ENCODE data around the gene TAF4B.

TAF4B gene

GRCh38 chr18:26370037-26370436 is 143.8 kb downstream of the TAF4B start:
- H3K36me3 ChIP-seq (ENCODE audit: control insufficient read depth in 2 of 2, insufficient read depth in 1 of 2, low read length in 2 of 2) = peaks cover 0 to 13% of the 10 kb centered on the region in 2 experiments; a peak in 2 of 3 replicates
- TF ChIP-seq ZNF658 (tag by site-specific recombination; IDR thresholded peaks at IDR 0.05) (no peak), FEZF1 (tag by site-specific recombination; IDR thresholded peaks at IDR 0.05) (no peak), ZIC2 (tag by site-specific recombination; IDR thresholded peaks at IDR 0.05) (no peak), BCL6B (tag by site-specific recombination; IDR thresholded peaks at IDR 0.05) (no peak), ZBTB26 (tag by site-specific recombination; optimal IDR thresholded peaks at IDR 0.05) (no peak), SP7 (tag by site-specific recombination; IDR thresholded peaks at IDR 0.05) (no peak), ZNF768 (tag by site-specific recombination; IDR thresholded peaks at IDR 0.05) (no peak), ZNF558 (tag by site-specific recombination; IDR thresholded peaks at IDR 0.05) (no peak), ZNF510 (tag by site-specific recombination; IDR thresholded peaks at IDR 0.05; ENCODE audit: insufficient replicate concordance) (no peak)
- ChIA-PET CTCF (no interaction called here), POLR2A (no interaction called here)
- no peaks in the 10 kb centered on the region for H3K9me3 ChIP-seq (ENCODE audit: control insufficient read depth, insufficient read depth, low read depth, low read length)
- no peaks in the 10 kb centered on the region for H3K4me1 ChIP-seq (ENCODE audit: control insufficient read depth, insufficient read depth, low read length)
- no peak overlapping the region for H3K27ac ChIP-seq (ENCODE audit: extremely low read depth, low read depth, low read length)
- H3K4me3 ChIP-seq (ENCODE audit: low read depth, low read length) = no peak overlapping the region

GRCh38 chr18:26376105-26376504 is 149.9 kb downstream of the TAF4B start:
- Histone ChIP-seq H3K9me3 (ENCODE audit: control insufficient read depth, insufficient read depth, low read depth, low read length) (no peaks in the 10 kb centered on the region), H3K36me3 (ENCODE audit: control insufficient read depth in 2 of 2, insufficient read depth in 1 of 2, low read length in 2 of 2) (no peaks in the 10 kb centered on the region), H3K27ac (ENCODE audit: extremely low read depth, low read depth, low read length) (no peak overlapping the region), H3K4me1 (ENCODE audit: control insufficient read depth, insufficient read depth, low read length) (no peaks in the 10 kb centered on the region), H3K4me3 (ENCODE audit: low read depth, low read length) (no peak overlapping the region)
- TF ChIP-seq HIC1 (tag by site-specific recombination; IDR thresholded peaks at IDR 0.05) (no peak), ZNF391 (tag by site-specific recombination; IDR thresholded peaks at IDR 0.05; ENCODE audit: borderline replicate concordance, low read depth) (no peak), BCL6B (tag by site-specific recombination; IDR thresholded peaks at IDR 0.05) (no peak), ZBTB20 (tag by site-specific recombination; IDR thresholded peaks at IDR 0.05) (no peak), PRDM4 (tag by site-specific recombination; IDR thresholded peaks at IDR 0.05) (no peak), ZNF157 (tag by site-specific recombination; IDR thresholded peaks at IDR 0.05) (no peak), ZNF37A (tag by site-specific recombination; IDR thresholded peaks at IDR 0.05) (no peak), SP3 (tag by site-specific recombination; IDR thresholded peaks at IDR 0.05) (no peak), ZNF707 (tag by site-specific recombination; IDR thresholded peaks at IDR 0.05) (no peak), ZNF19 (tag by site-specific recombination; IDR thresholded peaks at IDR 0.05; ENCODE audit: low read depth) (no peak), ZNF121 (tag by site-specific recombination; IDR thresholded peaks at IDR 0.05) (no peak), HOXD13 (CRISPR knock-in tag; IDR thresholded peaks at IDR 0.05; ENCODE audit: borderline replicate concordance) (no peak), ZNF76 (tag by site-specific recombination; IDR thresholded peaks at IDR 0.05; ENCODE audit: borderline replicate concordance, low read depth) (no peak), ZNF571 (tag by site-specific recombination; IDR thresholded peaks at IDR 0.05) (no peak), MYNN (tag by site-specific recombination; IDR thresholded peaks at IDR 0.05; ENCODE audit: borderline replicate concordance) (no peak), CTCF (tag by site-specific recombination; IDR thresholded peaks at IDR 0.05) (no peak), ZNF335 (tag by site-specific recombination; conservative IDR thresholded peaks at IDR 0.05) (no peak)
- ChIA-PET POLR2A (no interaction called here), CTCF (no interaction called here)

Measured in HEK293 (cell line).